Right lung (tissue), 5 donors: ENCODE measurements around the gene ETV3. TPM values are rescaled to one million over a fixed set of nuclear protein-coding genes. Genes with fewer than 3 reads are reported as not detected.

Experiments used
- DNase-seq, 2 donors: peaks; one replicate each; pipeline ENCODE4 v3.0.0-alpha.2; 2013
- polyA plus RNA-seq, 5 donors: library from polyadenylated mRNA; unstranded; fragments of 120-200 nt; gene quantifications; one replicate each; pipeline versions ENCODE4 v1.2.1 to v1.2.3, GENCODE V29; 2013; ENCODE audit warnings: inconsistent platforms in 1 of 5, low replicate concordance in 1 of 5; ENCODE audit not compliant: insufficient read length in 5 of 5, insufficient read depth in 1 of 5

ETV3 gene
- polyA plus RNA-seq, 5 donors = 21.0 to 27.8 (median 22.5) TPM

- DNase-seq = no peak
These were observed 41.3 kb downstream of the ETV3 start for GRCh38 chr1:157096881-157097280.

- no peak for DNase-seq
These were observed 42.6 kb downstream of the ETV3 start for GRCh38 chr1:157095551-157095950.

- no peak for DNase-seq
These were observed 43.1 kb downstream of the ETV3 start for GRCh38 chr1:157095091-157095490.

GRCh38 chr1:157092831-157093230, 45.4 kb downstream of the ETV3 start:
- DNase-seq = peak; percentile 43 to 48

- DNase-seq = no peak
These were observed 46.4 kb downstream of the ETV3 start for GRCh38 chr1:157091668-157092273.

- no peak for DNase-seq
These were observed 47.0 kb downstream of the ETV3 start for GRCh38 chr1:157091186-157091585.

GRCh38 chr1:157090771-157091170, 47.4 kb downstream of the ETV3 start:
- no peak for DNase-seq

- peak; percentile 70 to 85 for DNase-seq
These were observed 48.0 kb downstream of the ETV3 start for GRCh38 chr1:157090196-157090647.

- DNase-seq = no peak
These were observed 48.4 kb downstream of the ETV3 start for GRCh38 chr1:157089789-157090188.

- no peak for DNase-seq
These were observed 49.6 kb downstream of the ETV3 start for GRCh38 chr1:157088607-157089006.

GRCh38 chr1:157087030-157087429, 51.2 kb downstream of the ETV3 start:
- DNase-seq = no peak

- no peak for DNase-seq
These were observed 51.9 kb downstream of the ETV3 start for GRCh38 chr1:157086299-157086698.

GRCh38 chr1:157085421-157085820, 52.8 kb downstream of the ETV3 start:
- DNase-seq = no peak

GRCh38 chr1:157084720-157085119, 53.5 kb downstream of the ETV3 start:
- DNase-seq = no peak

- no peak for DNase-seq
These were observed 56.5 kb downstream of the ETV3 start for GRCh38 chr1:157081707-157082106.

- no peak for DNase-seq
These were observed 57.5 kb downstream of the ETV3 start for GRCh38 chr1:157080714-157081113.

GRCh38 chr1:157077394-157077793, 60.8 kb downstream of the ETV3 start:
- DNase-seq = no peak

- peak; percentile 28 to 60 for DNase-seq
These were observed 64.1 kb downstream of the ETV3 start for GRCh38 chr1:157073944-157074685.

Other genes with a start within 250 kb of the ETV3 start
- 10 to 100 TPM; 21.9 to 34.1 (median 27.9) TPM for gene PEAR1, start 244.7 kb downstream of the ETV3 start, polyA plus RNA-seq
- 1 to 10 TPM in 4 of 5 donors, under 1 TPM in 1; 0.81 to 5.6 (median 3.6) TPM for gene LRRC71, start 217.8 kb downstream of the ETV3 start, polyA plus RNA-seq
- 10 to 100 TPM; 29.6 to 40.2 (median 37.0) TPM for gene ARHGEF11, start 92.7 kb downstream of the ETV3 start, polyA plus RNA-seq
- under 1 TPM in 1 of 5 donors, not detected in 4; 0.08 TPM for gene ETV3L, start 38.6 kb downstream of the ETV3 start, polyA plus RNA-seq